GF-D8 (cell line): ENCODE data around the gene INF2.

ENCODE experiments used
- DNase-seq: peaks from one replicate; lab custom pipeline; 2025; lab: John Stamatoyannopoulos, UW

Gene INF2

DNA sequence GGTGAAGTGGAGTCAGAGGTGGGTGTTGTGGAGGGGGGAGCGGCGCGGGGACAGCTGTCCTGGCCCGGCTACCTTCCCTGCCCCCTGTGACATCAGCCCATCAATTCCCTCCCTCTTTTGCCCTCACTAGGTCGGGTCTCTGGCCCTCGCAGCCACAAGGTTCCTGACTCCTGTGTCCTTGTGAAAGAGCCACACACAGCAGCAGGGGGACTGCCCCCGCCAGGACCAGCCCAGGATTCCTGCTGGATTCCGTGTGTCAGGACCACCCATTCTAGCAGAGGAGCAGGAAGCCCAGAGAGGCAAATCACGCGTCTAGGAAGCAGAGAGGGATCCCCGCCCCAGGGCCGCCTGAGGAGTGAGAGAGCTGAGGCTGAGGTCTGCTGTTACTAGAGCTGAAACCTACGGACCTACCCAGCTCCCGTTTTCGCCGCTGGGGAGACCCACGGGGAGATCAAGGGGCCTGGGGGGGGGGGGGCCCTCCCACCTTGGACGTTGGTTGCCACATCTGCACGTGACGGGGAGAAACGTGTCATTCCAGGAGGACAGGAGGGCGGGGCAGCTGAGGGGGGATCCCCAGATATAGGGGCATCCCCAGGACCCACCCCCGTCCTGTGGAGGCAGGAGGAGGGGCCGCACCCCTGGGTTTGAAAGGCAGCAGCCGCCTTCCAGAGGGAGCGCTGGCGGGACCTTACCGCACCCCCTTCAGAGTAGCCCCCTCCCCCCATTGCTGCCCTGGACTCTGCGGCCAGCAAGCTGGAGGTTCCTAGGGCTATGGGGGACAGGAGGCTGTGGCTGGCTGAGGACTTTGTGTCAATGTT lies 12.5 kb upstream of the INF2 start:
- DNase-seq = no peak

DNA sequence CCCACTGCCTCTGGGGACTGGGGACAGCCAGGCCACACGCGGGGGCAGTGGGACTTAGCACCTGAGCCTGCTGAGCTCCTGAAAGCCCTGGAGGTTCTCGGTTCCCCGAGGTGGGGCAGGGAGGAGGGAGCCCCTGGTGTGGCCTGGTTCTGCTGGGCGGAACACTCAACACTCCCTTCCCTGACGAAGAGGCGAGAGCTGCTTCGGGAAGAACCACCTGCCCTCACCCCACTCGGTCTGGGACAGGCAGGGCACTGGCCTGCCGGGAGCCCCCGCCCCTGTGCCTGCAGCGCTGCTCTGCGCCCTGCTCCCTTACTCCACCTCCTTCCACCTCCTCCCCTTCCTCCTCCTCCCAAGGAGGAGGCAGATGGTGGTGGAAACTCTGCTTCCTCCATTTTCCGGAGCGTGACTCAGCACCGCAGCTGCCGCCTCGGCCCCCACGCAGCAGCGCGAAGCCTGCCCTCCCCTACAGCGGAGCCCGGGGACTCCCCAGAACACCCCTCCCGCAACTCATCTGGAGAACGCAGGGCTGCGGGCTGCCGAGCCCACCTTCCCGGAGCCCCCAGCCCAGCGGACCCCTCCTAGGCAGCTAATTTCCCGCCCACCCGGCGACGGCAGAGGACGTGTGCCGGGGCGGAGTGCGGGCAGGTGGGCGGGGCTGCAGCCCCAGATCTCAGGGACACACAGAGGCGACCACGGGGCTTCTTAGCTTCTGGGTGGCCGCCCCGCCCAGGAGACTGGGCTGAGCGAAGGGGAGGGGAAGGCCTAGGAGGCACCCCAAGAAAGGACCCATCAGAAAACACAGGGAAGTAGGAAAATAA lies 11.7 kb upstream of the INF2 start:
- DNase-seq = peak; percentile 65

DNA sequence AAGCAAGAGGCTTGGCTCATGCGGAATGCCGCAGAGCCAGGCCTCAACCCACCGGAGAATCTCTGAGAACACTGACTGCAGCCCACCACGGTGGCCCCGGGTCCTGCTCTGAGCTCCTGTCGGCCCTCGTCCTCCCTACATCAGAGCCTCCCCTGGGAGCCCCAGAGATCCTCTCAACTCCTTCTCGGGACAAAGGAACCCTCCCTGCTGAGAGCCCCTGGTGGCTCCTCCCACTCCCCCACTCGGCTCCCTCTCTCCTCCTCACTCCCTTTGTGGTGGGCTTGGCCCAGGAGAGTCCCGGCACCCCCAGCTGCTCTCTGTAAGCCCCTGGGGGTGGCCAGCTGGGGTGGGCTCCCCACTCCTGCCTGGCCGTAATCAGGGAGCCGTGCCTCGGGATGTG lies 11.1 kb upstream of the INF2 start:
- DNase-seq = no peak

DNA sequence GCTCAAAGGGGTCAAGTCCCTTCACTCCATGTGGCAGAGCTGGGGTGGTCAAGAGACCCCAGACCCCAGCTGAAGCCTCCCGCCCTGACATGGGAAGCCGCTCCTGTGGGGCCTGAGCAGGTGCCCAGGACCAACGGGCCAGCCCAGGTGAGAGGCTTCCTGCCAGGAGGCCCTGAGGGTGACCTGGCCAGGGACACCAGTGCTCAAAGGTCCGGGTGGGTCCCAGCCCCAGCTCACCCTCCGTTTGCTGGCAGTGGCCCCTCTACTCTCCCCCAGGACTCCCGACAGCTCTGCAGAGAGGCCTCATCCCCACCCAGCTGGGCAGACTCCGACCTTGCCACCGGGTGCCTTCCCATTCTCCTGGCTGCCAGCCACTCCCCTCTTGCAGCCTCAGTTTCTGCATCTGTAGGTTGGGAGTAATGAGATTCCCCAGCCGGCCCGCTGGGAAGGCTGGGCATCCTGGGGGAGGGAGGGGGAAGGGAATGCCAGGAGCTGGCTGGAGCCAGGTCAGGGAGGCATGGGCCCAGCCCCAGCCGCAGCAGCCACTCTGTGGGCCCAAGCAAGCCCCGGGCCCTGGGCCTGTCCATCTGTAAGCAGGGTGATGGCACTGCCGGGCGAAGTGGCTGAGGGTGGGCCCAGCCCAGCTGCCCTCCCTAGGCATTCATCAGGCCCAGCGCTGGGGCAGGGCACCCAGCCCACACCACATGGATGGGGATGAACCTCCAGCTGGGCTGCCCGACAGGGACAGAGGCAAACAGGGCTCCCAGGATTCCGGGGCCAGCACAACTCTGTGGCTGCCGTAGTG lies 10.3 kb upstream of the INF2 start:
- no peak for DNase-seq

DNA sequence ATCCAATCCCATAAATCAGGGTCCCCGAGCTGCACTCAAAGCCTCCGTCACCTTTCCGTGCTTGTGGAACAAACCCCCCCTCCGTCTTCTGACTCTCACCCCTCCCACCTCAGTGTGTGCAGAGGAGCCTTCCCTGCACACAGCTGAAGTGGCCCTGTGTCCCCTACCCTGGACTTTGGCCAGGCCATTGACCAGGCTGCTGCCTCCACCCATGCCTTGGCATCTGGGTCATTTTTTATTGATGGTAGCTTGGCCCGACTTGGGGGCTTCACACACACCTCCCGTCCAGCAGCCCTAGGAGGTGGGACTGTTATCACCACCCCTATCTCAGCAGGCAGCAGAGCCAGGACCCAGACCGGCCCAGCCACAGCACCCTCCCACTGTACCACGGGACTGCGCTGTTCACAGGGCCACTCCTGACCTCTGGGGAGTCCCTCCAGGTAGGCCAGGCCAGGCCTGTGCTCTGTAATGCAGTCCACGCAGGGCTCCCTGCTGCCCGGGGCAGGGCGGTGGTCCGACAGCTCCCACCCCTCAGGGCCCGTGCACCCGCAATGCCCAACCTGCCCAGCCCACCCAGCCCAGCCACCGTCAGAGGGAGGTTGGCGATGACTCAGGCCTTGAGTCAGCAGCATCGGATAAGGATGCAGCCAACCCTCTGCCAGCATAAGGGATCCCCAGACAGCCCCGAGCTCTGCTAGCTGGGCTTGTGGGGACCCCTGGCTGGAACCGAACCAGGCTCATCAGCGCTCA lies 9.2 kb upstream of the INF2 start:
- no peak for DNase-seq

DNA sequence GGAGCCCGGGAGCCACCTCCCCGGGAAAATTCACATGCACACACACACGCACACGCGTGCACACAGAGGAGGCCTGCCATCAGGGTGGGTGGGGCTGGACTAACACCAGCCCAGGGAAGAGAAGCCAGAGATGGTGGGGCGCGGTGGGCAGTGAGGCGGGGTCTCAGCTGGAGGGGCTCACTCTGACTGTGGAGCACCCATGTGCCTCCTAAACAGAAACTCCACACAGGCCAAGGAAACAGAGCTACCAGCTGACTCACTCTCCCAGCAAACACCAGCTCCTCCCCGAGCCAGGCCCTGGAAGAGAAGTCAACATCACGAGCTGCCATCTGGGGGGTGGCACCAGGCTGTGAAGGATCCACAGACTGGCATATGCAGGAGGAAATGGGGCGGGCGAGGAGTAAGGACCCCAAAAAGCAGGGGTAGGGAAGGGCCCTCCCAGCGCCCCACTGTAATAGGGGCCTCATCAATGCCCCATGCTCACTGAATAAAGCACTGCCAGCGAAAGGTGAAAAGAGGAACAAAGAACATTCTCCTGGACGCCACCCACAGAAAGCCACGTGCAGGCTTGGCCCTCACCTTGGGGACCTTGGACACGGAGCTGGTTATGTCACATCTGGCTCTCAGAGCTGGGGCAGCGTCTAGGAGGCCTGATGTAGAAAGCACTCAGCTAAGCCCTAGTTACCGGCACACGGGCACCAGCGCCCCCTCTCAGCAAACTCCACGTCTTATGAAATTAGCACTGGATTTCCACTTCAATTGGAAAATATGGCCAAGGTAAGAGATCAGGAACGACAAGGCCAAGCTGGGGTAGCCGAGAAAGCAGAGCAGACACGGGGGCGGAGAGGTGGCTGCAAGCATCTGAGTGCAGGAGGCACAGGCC lies 8.4 kb upstream of the INF2 start:
- no peak for DNase-seq

DNA sequence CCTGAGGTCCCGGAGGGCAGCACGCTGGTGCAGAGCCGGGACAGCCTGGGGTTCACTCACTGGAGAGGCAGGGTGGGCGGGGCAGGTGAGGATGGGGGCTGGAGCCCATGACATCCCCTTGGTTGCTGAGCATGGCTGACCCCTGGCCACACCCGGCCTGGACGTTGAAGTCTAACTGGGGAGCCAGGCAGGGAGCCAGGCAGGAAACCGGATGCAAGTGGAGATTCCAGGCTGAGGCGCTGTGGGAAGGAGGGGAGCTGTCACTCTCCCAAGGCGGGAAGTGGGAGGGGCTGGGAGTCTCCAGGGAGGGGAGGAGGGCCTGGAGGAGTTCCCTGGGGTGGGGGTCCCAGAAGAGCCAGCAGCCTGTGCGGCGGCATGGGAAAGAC lies 7.7 kb upstream of the INF2 start:
- no peak for DNase-seq

DNA sequence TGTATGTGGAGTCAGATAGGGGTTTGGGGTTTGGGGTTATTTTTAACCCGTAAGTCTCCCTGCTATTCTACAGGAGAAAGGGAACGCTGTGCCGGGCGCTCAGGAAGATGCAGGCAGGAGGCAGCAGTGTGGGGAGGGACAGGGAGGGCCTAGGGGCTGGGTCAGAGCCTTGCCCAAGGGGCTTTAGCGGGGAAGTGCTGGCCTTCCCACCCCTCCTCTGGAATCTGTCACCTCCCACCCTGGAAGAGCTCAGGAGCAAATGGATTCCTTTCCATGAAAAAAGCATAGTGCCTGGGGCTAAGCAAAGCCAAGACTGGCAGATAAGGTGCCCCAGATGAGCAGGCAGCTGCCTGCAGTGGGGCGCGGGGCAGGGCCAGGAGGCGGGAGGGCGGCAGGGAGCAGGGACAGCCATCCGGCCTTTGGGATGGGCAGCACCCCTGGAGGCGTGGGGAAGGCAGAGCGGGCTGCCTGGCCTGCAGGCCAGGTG lies 7.3 kb upstream of the INF2 start:
- DNase-seq = no peak

DNA sequence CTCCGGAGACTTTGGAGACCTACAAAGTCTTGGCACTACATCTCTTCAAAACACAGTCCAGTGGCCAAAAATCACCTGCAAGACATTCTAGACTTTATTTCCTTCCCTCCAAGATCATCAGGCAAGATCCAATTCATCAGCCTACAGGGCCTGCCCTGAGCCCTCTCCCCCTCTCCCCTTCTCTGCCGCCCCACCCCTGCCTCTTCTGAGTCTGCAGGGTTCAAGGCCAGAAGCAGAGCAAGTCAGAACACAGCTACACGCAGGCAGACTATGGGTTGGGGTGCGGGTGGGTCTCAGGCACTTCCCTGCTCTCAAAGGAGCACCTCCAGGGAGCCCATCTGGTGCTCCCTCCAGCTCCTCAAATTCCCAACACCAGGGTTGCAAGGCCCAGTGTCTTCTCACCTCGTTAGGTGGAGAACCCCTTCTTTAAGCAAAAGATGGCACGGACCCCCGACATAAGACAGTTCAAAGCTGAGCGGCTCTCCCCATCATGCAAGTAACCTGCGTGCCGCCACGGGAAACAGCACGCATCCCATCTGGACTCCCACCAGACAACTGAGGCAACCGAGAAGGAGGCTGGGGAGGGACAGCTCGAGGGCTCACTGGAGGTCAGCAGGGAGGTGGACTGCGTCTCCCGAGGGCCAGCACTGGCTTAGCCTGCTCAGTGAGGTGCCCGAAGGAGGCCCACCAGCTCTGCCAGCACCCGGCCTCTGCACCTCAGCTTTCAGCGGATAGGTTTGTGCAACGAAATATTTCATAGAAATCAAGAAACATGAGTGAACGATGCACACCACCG lies 5.6 kb upstream of the INF2 start:
- no peak for DNase-seq

DNA sequence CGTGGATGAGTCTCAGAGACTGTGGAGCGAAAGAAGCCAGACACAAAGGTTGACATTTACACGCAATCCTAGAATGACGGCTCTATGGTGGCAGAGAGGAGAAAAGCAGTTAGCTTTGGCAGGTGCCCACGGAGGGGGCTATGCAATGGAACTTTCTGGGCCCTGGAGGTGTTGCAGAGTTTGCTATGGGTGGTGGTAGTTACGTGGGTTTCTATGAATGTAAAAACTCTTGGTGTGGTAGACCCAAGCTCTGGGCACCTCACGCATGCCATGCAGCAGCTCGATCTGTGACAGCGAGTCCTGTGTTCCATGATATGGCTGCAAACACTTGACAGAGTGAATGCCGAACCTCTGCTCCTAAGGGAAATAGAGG lies 5.0 kb upstream of the INF2 start:
- no peak for DNase-seq

DNA sequence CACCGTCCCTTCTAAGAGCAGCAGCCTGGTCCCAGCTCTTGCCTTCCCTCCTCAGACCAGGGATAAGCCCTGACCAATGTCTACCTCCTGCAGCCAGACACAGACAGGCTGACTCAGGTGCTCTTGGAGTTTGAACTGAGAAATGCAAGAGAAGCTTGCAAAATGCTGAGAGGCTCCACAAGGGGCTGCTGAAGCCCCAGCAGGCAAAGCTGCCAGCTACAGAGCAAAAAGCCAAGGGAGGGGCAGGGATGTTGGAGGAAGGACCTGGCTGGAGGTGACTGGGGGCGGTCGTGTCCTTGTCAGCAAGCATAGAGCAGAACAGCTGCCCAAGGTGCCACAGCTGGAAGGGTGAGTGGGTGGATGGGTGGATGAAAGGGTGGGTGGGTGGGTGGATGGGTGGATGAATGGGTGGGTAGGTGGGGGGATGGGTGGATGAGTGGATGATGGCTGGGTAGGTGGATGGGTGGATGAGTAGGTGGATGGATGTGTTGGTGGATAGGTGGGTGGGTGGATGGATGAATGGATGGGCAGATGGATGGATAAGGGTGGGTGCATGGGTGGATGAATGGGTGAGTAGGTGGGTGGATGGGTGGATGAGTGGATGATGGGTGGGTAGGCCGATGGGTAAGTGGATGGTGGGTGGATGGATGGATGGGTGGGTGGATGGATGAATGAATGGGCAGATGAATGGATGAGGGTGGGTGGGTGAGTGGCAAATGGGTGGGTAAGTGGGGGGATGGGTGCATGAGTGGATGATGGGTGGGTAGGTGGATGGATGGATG lies 4.0 kb upstream of the INF2 start:
- DNase-seq = no peak

DNA sequence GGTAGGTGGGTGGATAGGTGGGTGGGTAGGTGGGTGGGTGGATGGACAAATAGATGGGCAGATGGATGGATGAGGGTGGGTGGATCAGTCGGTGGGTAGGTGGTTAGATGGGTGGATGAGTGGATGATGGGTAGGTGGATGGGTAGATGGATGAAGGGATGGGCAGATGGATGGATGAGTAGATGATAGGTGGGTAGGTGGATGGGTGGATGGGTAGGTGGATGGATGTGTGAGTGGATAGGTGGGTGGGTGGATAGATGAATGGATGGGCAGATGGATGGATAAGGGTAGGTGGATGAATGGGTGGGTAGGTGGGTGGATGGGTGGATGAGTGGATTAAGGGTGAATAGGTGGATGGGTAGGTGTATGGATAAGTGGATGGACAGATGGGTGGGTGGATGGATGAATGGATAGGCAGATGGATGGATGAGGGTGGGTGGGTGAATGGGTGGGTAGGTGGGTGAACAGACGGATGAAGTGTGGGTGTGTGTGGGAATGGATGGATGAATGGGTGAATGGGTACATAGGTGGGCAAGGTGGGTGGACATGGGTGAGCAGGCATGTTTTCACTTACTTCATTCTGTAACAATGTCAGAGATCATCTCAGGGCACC lies 3.3 kb upstream of the INF2 start:
- DNase-seq = no peak

DNA sequence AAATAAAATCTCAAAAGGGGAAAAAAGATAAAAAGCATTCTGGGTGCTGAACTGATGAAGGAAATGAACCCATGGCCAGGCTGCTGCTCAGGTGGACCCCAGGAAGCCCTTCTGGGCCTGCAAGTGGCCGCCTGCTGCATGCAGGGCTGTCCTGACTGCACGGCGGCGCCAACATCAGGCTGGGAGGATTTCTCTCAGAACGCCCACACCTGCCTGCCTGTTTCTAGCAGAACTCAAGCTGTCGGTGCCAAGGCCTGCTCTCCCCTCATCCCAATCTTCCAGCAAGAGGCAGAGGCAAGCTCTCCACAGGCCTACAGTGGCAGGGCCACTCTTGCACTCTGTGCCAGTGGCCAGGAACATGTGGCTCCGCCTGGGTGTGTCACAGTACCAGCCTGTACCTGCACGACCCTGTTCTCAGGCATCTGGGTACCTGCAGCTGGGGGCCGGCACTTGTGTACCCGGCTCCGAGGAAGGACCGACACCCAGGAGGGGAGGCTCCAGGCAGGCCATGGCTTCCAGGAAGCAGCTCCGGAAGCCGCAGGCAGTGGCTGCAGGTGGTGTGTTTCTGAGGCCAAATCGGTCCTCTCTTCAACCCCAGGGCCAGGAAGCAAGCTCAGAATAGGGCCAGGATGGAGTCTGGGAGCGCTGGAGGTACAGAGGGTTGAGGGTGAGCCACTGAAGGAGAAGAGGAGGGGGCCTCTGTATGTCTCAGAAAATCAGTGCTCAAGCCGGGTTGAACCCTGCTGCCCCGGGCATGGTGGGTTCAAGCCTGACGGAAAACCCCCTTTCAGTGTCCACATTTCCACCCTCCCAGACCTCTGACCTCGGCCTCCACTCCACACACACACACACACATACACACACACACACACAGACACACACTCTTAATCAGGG lies 2.5 kb upstream of the INF2 start:
- DNase-seq = no peak

DNA sequence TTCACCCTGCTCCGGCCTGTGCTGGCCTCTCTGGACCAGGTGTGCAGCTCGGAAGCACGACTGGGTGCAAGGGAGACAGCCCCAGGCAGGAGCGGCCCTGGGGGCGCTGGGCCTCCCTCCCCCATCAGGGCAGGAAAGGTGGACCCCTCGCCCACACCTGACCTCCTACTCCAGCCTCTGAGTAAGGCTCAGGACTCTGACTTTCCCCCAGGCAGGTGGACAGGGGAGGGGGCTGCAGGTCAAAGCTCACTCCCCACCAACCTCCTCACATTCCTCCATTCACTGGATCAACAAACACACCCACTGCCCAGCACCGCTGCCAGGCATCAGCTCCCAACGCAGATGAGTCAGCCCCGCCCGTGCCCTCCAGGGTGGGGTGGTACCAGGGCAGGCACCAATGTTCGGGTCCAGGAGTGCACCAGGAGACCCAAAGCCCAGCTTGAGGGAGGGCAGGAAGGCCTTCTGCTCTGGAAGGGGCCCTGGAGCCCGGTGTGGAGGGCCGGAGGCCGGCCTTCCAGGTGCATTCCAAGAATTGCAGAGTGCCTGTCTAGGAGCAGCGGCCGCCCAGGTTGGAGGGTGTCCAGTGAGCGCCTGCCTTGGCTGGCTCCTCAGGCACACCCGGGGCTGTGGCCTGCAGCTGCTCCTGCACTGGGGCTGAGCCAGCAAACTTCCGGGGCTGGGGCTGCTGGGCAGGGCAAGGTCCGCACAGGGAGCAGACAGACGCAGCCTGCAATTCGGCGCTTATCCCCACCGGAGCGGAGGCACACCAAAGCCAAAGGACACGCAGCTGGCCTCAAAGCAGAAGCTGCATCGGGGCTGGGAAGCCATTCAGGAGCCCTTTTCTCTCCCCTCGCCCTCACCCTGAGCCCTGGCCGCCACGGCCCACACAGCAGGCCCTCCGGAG lies 1.6 kb upstream of the INF2 start:
- DNase-seq = no peak

DNA sequence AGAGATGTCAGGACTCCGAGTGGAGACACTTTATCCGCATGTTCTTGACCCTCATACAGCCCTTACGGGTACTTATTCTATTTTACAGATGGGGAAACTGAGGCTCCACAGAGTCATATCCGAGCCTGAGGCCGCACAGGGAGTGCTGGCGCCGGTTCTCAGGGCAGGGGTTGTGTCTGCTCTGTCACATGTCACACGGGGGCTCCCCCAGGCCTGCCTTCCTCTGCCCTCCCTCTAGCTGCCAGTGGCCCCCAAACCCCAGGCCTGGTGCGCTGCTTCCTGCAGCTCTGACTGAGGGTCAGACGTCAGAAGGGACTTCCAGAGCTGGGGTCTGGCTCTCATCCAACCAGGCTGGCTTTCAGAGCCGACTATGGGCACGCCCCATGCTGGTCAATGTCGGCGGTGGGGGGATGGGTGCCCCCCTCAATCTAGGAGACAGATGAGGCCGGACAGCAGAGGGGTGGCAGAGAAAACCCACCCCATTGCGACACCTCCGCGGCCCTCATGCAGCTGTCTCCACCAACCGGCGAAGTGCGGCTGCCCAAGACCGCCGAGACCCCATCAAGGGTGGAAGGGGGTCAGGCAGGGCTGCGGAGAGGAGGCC lies 811 bp upstream of the INF2 start:
- DNase-seq = no peak
